Mucosa of descending colon (tissue), 3 donors: ENCODE data around the gene UBL4A. TPM values are rescaled to one million over a fixed set of nuclear protein-coding genes. Genes with fewer than 3 reads are reported as not detected.

Source experiments
- ATAC-seq: fragments of 200-7000 bp; cut with Tn5 transposase; one replicate; pipeline ENCODE4 v1.9.1; 2020; ENCODE audit warnings: mild to moderate bottlenecking, moderate library complexity
- DNase-seq, 3 donors: peaks; one replicate each; pipeline ENCODE4 v3.0.0-alpha.2; 2020
- H3K36me3 ChIP-seq: fragments of 200-600 bp; one replicate; pipeline ENCODE4 v1.8.0; 2021; ENCODE audit warnings: low read depth, mild to moderate bottlenecking
- H3K4me1 ChIP-seq: fragments of 200-600 bp; one replicate; pipeline ENCODE4 v1.8.0; 2021; ENCODE audit warnings: low read depth, mild to moderate bottlenecking
- H3K4me3 ChIP-seq: fragments of 200-600 bp; one replicate; pipeline ENCODE4 v1.8.0; 2021; ENCODE audit warnings: mild to moderate bottlenecking
- H3K9me3 ChIP-seq: fragments of 200-600 bp; one replicate; pipeline ENCODE4 v1.8.0; 2021; ENCODE audit warnings: mild to moderate bottlenecking
- CTCF ChIP-seq: fragments of 200-600 bp; IDR thresholded peaks from one replicate; pipeline ENCODE4 v1.8.0; 2022; ENCODE audit warnings: antibody characterized with exemption, mild to moderate bottlenecking
- intact Hi-C, 2 donors: fragments of 100-400 bp; cut with DNase I in 1 of 2; cut with micrococcal nuclease in 1 of 2; formaldehyde crosslinking; loops; one replicate each; pipeline versions ENCODE4 v1.11.0 to v1.11.1; 2022; cut with DNase I, micrococcal nuclease
- total RNA-seq, 3 donors: library from RNA; stranded (reverse); fragmentation: NEBNext Ultra II Directional in 2 of 3; extraction: Animal tissue kit (Norgen Biotek cat#: 25700) in 2 of 3; gene quantifications; one replicate each; pipeline versions ENCODE4 v1.2.1 to v1.2.4, GENCODE V29; 2021 to 2023
- donor health status: DM: no; HTN: no; CAD: no; lungs with moderate emphysema.
- donor health status: DM: no; HTN: no; CAD: no.
- donor health status: DM: no; HTN: yes; CAD: no.

The UBL4A gene
- total RNA-seq, 3 donors from 2014 or later: 29.2 to 41.6 (median 32.3) TPM

- Histone ChIP-seq H3K9me3 (no peaks in the 10 kb centered on the region), H3K4me3 (no peak overlapping the region), H3K4me1 (peaks cover 3% of the 10 kb centered on the region), H3K36me3 (no peaks in the 10 kb centered on the region)
- intact Hi-C loops: no loop called here
- DNase-seq (no peak), ATAC-seq (no peak)
- TF ChIP-seq CTCF: no peak
Measured at GRCh38 chrX:154530286-154530685, 43.9 kb upstream of the UBL4A start.

DNA sequence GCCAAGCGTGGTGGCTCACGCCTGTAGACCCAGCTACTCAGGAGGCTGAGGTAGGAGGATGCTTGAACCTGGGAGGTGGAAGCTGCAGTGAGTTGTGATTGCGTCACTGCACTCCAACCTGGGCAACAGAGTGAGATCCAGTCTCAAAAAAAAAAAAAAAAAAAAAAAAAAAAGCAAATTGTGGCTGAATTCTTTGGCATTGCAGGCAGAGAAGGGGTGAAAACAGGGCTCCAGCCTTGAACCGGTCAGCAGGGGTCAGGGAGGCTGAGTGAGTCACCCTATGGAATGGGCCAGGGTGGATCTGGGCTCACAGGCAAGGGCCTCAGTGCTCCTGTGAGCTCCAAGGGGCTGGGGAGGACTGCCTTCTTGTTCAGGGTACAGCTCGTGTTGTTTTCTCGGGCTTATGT lies 42.8 kb upstream of the UBL4A start:
- no peaks in the 10 kb centered on the region for H3K9me3 ChIP-seq
- H3K4me3 ChIP-seq: no peak overlapping the region
- no peaks in the 10 kb centered on the region for H3K36me3 ChIP-seq
- peaks cover 3% of the 10 kb centered on the region for H3K4me1 ChIP-seq
- no peak for ATAC-seq
- TF ChIP-seq CTCF: no peak
- intact Hi-C loops: no loop called here
- DNase-seq: no peak

- peak; percentile 27 for TF ChIP-seq CTCF
- H3K9me3 ChIP-seq: no peaks in the 10 kb centered on the region
- no peak overlapping the region for H3K4me3 ChIP-seq
- DNase-seq (peak; percentile 81 to 87 (median 83)), ATAC-seq (peak; percentile 93)
- intact Hi-C loops: no loop called here
- peaks cover 3% of the 10 kb centered on the region for H3K4me1 ChIP-seq
- H3K36me3 ChIP-seq: no peaks in the 10 kb centered on the region
Measured at GRCh38 chrX:154526901-154527675, 40.7 kb upstream of the UBL4A start.

GRCh38 chrX:154525606-154526490 lies 39.4 kb upstream of the UBL4A start:
- peaks cover 3% of the 10 kb centered on the region for H3K4me1 ChIP-seq
- no peak overlapping the region for H3K4me3 ChIP-seq
- no peaks in the 10 kb centered on the region for H3K36me3 ChIP-seq
- H3K9me3 ChIP-seq: no peaks in the 10 kb centered on the region
- intact Hi-C loops: no loop called here
- no peak for ATAC-seq
- TF ChIP-seq CTCF: no peak
- no peak for DNase-seq

DNA sequence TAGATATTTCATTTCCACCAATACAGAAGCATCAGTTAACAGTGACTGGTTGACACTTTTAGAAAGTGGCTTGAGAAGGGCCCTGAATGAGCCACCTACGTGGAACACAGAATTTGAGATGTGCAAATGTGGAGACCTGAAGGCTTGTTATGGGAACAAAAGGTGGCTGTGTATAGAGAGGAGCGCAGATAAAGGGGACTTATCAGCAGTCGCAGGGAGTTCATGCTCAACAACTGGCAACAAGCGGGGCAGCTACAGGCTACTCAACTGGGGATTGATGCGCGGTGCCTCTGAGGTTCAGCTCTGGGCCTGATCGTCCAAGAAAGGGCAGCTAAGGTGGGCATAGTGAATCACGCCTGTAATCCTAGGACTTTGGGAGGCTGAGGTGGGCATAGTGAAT lies 33.0 kb upstream of the UBL4A start:
- ATAC-seq (no peak), DNase-seq (no peak)
- Histone ChIP-seq H3K9me3 (no peaks in the 10 kb centered on the region), H3K4me3 (no peak overlapping the region), H3K36me3 (no peaks in the 10 kb centered on the region), H3K4me1 (no peaks in the 10 kb centered on the region)
- TF ChIP-seq CTCF: no peak
- intact Hi-C loops: no loop called here
